HepG2 (cell line): Measurements from ENCODE around the gene SRSF7. TPM values are rescaled to one million over a fixed set of nuclear protein-coding genes. Genes with fewer than 3 reads are reported as not detected.

Experiments
- ADNP ChIP-seq: sonication (generic); formaldehyde crosslinking; IDR thresholded peaks from 2 replicates; pipeline ENCODE4 v1.4.0; 2020; ENCODE audit warnings: missing genetic modification reagents
- ARNTL ChIP-seq: sonication (generic); formaldehyde crosslinking; IDR thresholded peaks from 2 replicates; pipeline ENCODE4 v1.4.0; 2020; ENCODE audit warnings: mild to moderate bottlenecking, missing genetic modification reagents
- EP300 ChIP-seq, 3 experiments: sonication (generic) in 1 of 3; formaldehyde crosslinking in 1 of 3; IDR thresholded peaks; 2 replicates each; pipeline versions ENCODE4 v1.5.1 to v1.6.1; 2011 to 2020; ENCODE audit warnings: low read depth in 2 of 3, low read length in 2 of 3, borderline replicate concordance in 1 of 3, improper control_type of control experiment in 1 of 3, mild to moderate bottlenecking in 1 of 3, missing genetic modification reagents in 1 of 3, moderate library complexity in 1 of 3
- FOXK1 ChIP-seq: sonication (generic); formaldehyde crosslinking; IDR thresholded peaks from 2 replicates; pipeline ENCODE4 v1.4.0; 2020; ENCODE audit warnings: low read depth, missing genetic modification reagents, borderline replicate concordance
- FOXK2 ChIP-seq: fragments of 450-650 bp; IDR thresholded peaks from 2 replicates; pipeline ENCODE4 v1.6.1; 2016
- HNRNPL ChIP-seq: fragments of 200-400 bp; formaldehyde crosslinking; IDR thresholded peaks from 2 replicates; pipeline ENCODE4 v1.6.1; 2017; ENCODE audit warnings: mild to moderate bottlenecking, low read depth, low read length
- NAIF1 ChIP-seq: sonication (generic); formaldehyde crosslinking; IDR thresholded peaks from 2 replicates; pipeline ENCODE4 v1.5.0; 2020; ENCODE audit warnings: mild to moderate bottlenecking, missing genetic modification reagents, borderline replicate concordance
- PHF21A ChIP-seq: sonication (generic); formaldehyde crosslinking; IDR thresholded peaks from 2 replicates; pipeline ENCODE4 v1.5.0; 2020; ENCODE audit warnings: mild to moderate bottlenecking, missing genetic modification reagents
- PHF5A ChIP-seq: IDR thresholded peaks from one replicate; pipeline ENCODE4 v1.6.1; 2018; ENCODE audit warnings: low read depth, missing genetic modification reagents; ENCODE audit not compliant: unreplicated experiment
- RFX5 ChIP-seq: IDR thresholded peaks from 2 replicates; pipeline ENCODE4 v1.6.1; 2011; ENCODE audit warnings: low read depth, low read length, improper control_type of control experiment
- SP2 ChIP-seq: sonication (generic); formaldehyde crosslinking; IDR thresholded peaks from 2 replicates; pipeline ENCODE4 v1.5.1; 2020; ENCODE audit warnings: mild to moderate bottlenecking, missing genetic modification reagents
- ZKSCAN8 ChIP-seq: IDR thresholded peaks from 2 replicates; pipeline ENCODE4 v1.6.1; 2016; ENCODE audit warnings: borderline replicate concordance, missing genetic modification reagents, missing compliant biosample characterization
- ZMAT3 ChIP-seq: sonication (generic); formaldehyde crosslinking; conservative IDR thresholded peaks from 2 replicates; pipeline ENCODE4 v1.7.0; 2021; ENCODE audit warnings: missing genetic modification reagents
- ZNF17 ChIP-seq: sonication (generic); formaldehyde crosslinking; IDR thresholded peaks from 2 replicates; pipeline ENCODE4 v1.5.0; 2020; ENCODE audit warnings: mild to moderate bottlenecking, missing genetic modification reagents
- ZNF670 ChIP-seq: sonication (generic); formaldehyde crosslinking; IDR thresholded peaks from 2 replicates; pipeline ENCODE4 v1.8.0; 2022; ENCODE audit warnings: mild to moderate bottlenecking, missing genetic modification reagents, borderline replicate concordance
- ZNF761 ChIP-seq: sonication (generic); formaldehyde crosslinking; conservative IDR thresholded peaks from 2 replicates; pipeline ENCODE4 v1.4.0; 2020; ENCODE audit warnings: mild to moderate bottlenecking, missing genetic modification reagents
- polyA plus RNA-seq, 8 experiments: library from polyadenylated mRNA; depleted of rRNA in 3 of 8; stranded (reverse) in 7 of 8; unstranded in 1 of 8; fragments of >200 nt; fragmentation: Illumina TruSeq in 4 of 8; extraction: Trizol in 4 of 8; gene quantifications; 2 replicates each; pipeline versions ENCODE4 v1.2.1 to v1.2.3, GENCODE V29; 2011 to 2016; ENCODE audit warnings: low read depth in 4 of 8, missing spikeins in 1 of 8, mixed read lengths in 1 of 8; ENCODE audit not compliant: insufficient read depth in 1 of 8
- total RNA-seq, 5 experiments: library from RNA; depleted of rRNA; stranded (reverse); fragments of >200 nt; fragmentation: Illumina TruSeq; extraction: Trizol; gene quantifications; 2 replicates each; pipeline ENCODE4 v1.2.3, GENCODE V29; 2016; ENCODE audit warnings: low read depth in 1 of 5
- TF ChIP-seq, protein P1 (sequence below): sonication (generic); formaldehyde crosslinking; IDR thresholded peaks from 2 replicates; pipeline ENCODE4; 2020; ENCODE audit warnings: missing genetic modification reagents, mild to moderate bottlenecking, borderline replicate concordance
- TF ChIP-seq, protein P2 (sequence below): sonication (generic); formaldehyde crosslinking; IDR thresholded peaks from 2 replicates; pipeline ENCODE4 v1.4.0; 2020; ENCODE audit warnings: mild to moderate bottlenecking, missing genetic modification reagents, borderline replicate concordance
- TF ChIP-seq, protein P3 (sequence below): sonication (generic); formaldehyde crosslinking; IDR thresholded peaks from 2 replicates; pipeline ENCODE4 v1.5.0; 2020; ENCODE audit warnings: missing genetic modification reagents

Gene SRSF7
- total and polyA plus RNA-seq, 2 of the 13 experiments (the other 11 are each of a cell fraction or from before 2014, with no cell fraction given): 172 to 275 TPM

GRCh38 chr2:38740851-38741731, 10.1 kb downstream of the SRSF7 start (continued):
- TF ChIP-seq, protein P1, sequence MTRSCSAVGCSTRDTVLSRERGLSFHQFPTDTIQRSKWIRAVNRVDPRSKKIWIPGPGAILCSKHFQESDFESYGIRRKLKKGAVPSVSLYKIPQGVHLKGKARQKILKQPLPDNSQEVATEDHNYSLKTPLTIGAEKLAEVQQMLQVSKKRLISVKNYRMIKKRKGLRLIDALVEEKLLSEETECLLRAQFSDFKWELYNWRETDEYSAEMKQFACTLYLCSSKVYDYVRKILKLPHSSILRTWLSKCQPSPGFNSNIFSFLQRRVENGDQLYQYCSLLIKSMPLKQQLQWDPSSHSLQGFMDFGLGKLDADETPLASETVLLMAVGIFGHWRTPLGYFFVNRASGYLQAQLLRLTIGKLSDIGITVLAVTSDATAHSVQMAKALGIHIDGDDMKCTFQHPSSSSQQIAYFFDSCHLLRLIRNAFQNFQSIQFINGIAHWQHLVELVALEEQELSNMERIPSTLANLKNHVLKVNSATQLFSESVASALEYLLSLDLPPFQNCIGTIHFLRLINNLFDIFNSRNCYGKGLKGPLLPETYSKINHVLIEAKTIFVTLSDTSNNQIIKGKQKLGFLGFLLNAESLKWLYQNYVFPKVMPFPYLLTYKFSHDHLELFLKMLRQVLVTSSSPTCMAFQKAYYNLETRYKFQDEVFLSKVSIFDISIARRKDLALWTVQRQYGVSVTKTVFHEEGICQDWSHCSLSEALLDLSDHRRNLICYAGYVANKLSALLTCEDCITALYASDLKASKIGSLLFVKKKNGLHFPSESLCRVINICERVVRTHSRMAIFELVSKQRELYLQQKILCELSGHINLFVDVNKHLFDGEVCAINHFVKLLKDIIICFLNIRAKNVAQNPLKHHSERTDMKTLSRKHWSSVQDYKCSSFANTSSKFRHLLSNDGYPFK: no peak
- TF ChIP-seq ZMAT3 (no peak), RFX5 (no peak), FOXK2 (no peak), NAIF1 (CRISPR knock-in tag) (no peak), PHF21A (CRISPR knock-in tag) (0 out of 2 replicates have a peak, but pooled peaks have one; percentile 23), ZNF17 (CRISPR knock-in tag) (no peak), ADNP (CRISPR knock-in tag) (no peak), ZNF670 (CRISPR knock-in tag) (no peak), ZKSCAN8 (CRISPR knock-in tag) (no peak), HNRNPL (no peak), SP2 (CRISPR knock-in tag) (no peak), FOXK1 (CRISPR knock-in tag) (no peak), PHF5A (CRISPR knock-in tag) (no peak), ARNTL (CRISPR knock-in tag) (no peak), EP300 (IDR thresholded peaks at IDR 0.05; ENCODE audit: low read depth in 2 of 2, low read length in 2 of 2) (no peak), EP300 (CRISPR knock-in tag; IDR thresholded peaks at IDR 0.05; ENCODE audit: borderline replicate concordance) (no peak), ZNF761 (no peak)
- TF ChIP-seq, protein P2, sequence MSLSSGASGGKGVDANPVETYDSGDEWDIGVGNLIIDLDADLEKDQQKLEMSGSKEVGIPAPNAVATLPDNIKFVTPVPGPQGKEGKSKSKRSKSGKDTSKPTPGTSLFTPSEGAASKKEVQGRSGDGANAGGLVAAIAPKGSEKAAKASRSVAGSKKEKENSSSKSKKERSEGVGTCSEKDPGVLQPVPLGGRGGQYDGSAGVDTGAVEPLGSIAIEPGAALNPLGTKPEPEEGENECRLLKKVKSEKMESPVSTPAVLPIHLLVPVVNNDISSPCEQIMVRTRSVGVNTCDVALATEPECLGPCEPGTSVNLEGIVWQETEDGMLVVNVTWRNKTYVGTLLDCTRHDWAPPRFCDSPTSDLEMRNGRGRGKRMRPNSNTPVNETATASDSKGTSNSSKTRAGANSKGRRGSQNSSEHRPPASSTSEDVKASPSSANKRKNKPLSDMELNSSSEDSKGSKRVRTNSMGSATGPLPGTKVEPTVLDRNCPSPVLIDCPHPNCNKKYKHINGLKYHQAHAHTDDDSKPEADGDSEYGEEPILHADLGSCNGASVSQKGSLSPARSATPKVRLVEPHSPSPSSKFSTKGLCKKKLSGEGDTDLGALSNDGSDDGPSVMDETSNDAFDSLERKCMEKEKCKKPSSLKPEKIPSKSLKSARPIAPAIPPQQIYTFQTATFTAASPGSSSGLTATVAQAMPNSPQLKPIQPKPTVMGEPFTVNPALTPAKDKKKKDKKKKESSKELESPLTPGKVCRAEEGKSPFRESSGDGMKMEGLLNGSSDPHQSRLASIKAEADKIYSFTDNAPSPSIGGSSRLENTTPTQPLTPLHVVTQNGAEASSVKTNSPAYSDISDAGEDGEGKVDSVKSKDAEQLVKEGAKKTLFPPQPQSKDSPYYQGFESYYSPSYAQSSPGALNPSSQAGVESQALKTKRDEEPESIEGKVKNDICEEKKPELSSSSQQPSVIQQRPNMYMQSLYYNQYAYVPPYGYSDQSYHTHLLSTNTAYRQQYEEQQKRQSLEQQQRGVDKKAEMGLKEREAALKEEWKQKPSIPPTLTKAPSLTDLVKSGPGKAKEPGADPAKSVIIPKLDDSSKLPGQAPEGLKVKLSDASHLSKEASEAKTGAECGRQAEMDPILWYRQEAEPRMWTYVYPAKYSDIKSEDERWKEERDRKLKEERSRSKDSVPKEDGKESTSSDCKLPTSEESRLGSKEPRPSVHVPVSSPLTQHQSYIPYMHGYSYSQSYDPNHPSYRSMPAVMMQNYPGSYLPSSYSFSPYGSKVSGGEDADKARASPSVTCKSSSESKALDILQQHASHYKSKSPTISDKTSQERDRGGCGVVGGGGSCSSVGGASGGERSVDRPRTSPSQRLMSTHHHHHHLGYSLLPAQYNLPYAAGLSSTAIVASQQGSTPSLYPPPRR (CRISPR knock-in tag): no peak
- TF ChIP-seq, protein P3, sequence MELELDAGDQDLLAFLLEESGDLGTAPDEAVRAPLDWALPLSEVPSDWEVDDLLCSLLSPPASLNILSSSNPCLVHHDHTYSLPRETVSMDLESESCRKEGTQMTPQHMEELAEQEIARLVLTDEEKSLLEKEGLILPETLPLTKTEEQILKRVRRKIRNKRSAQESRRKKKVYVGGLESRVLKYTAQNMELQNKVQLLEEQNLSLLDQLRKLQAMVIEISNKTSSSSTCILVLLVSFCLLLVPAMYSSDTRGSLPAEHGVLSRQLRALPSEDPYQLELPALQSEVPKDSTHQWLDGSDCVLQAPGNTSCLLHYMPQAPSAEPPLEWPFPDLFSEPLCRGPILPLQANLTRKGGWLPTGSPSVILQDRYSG (CRISPR knock-in tag): no peak
